ENCODE measurements around the gene DNER.
"Not testable (repeated sequence)": the region's sequence is repeated elsewhere in the genome, so short reads cannot be mapped to it uniquely, and the experiment has no call there.

The DNER gene

GRCh38 chr2:229728370-229728769, 14.0 kb upstream of the DNER start:
- no peaks in the 10 kb centered on the region for H3K9me3 ChIP-seq (ENCODE audit: insufficient read depth, low read length)
- H3K36me3 ChIP-seq (ENCODE audit: insufficient read depth, insufficient read length, low read length): no peaks in the 10 kb centered on the region
- no peak overlapping the region for H3K4me3 ChIP-seq (ENCODE audit: insufficient read length, low read depth)
- no peak for DNase-seq (ENCODE audit: low read depth, low spot score)
- H3K4me1 ChIP-seq (ENCODE audit: insufficient read depth, insufficient read length): peaks cover 5% of the 10 kb centered on the region
- H3K9ac ChIP-seq (ENCODE audit: insufficient read length, low read depth): no peak overlapping the region
- TF ChIP-seq ZNF274 (IDR thresholded peaks at IDR 0.05; ENCODE audit: low read depth, low read length) (no peak), YY1 (IDR thresholded peaks at IDR 0.05; ENCODE audit: insufficient read depth, insufficient read length) (no peak), SUZ12 (IDR thresholded peaks at IDR 0.05; ENCODE audit: extremely low read depth, insufficient read depth, insufficient read length) (no peak)
- no peaks in the 10 kb centered on the region for H3K27me3 ChIP-seq (ENCODE audit: insufficient read depth, insufficient read length)

GRCh38 chr2:229726643-229727042, 12.3 kb upstream of the DNER start:
- Histone ChIP-seq H3K9me3 (ENCODE audit: insufficient read depth, low read length) (no peaks in the 10 kb centered on the region), H3K4me3 (ENCODE audit: insufficient read length, low read depth) (no peak overlapping the region), H3K9ac (ENCODE audit: insufficient read length, low read depth) (no peak overlapping the region), H3K4me1 (ENCODE audit: insufficient read depth, insufficient read length) (no peaks in the 10 kb centered on the region), H3K27me3 (ENCODE audit: insufficient read depth, insufficient read length) (no peaks in the 10 kb centered on the region), H3K36me3 (ENCODE audit: insufficient read depth, insufficient read length, low read length) (no peaks in the 10 kb centered on the region)
- DNase-seq (ENCODE audit: low read depth, low spot score): no peak
- TF ChIP-seq SUZ12 (IDR thresholded peaks at IDR 0.05; ENCODE audit: extremely low read depth, insufficient read depth, insufficient read length): no peak
- no peak for TF ChIP-seq ZNF274 (IDR thresholded peaks at IDR 0.05; ENCODE audit: low read depth, low read length)
- TF ChIP-seq YY1 (IDR thresholded peaks at IDR 0.05; ENCODE audit: insufficient read depth, insufficient read length): no peak

DNA sequence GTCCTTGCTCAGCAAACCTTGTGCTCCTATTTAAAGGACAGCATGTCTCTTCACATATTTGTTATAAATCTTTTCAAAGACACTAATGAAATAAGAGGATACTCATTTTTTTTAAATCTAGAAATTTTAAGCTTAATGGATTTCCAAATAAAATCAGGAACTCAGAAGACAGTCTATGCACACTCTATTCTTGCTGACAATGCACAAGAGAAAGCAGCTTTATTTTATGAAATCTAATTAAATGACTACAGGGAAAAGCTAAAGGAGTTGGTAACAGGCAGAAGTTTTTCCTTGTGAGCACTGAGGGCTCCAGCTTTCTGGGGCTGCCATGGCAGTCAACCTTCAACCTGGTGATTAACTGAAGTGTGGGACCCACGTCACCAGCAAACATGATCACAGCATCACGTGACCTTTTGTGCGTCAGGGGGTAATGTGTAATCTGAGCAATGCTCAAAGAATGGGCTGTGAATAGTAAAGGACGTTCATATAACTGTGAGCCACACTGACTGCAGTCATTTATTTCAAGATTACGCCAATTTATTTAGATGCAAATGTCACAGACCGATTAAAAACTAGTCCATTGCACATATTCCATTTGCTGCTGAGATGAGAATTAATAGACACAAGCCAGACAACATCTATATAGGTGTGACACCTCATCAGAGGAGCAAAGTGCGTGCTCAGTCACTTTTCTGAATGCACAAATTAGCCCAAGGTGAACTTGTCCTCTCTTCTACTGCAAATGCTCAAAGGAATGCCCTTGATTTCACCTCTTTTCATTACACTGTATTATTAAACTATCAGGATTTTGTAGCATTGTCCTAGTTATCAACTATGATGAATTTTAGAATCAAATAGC, 11.6 kb upstream of the DNER start:
- DNase-seq (ENCODE audit: low read depth, low spot score): no peak
- H3K9me3 ChIP-seq (ENCODE audit: insufficient read depth, low read length): no peaks in the 10 kb centered on the region
- H3K27me3 ChIP-seq (ENCODE audit: insufficient read depth, insufficient read length): no peaks in the 10 kb centered on the region
- H3K9ac ChIP-seq (ENCODE audit: insufficient read length, low read depth): no peak overlapping the region
- H3K36me3 ChIP-seq (ENCODE audit: insufficient read depth, insufficient read length, low read length): no peaks in the 10 kb centered on the region
- no peak for TF ChIP-seq YY1 (IDR thresholded peaks at IDR 0.05; ENCODE audit: insufficient read depth, insufficient read length)
- no peak for TF ChIP-seq ZNF274 (IDR thresholded peaks at IDR 0.05; ENCODE audit: low read depth, low read length)
- TF ChIP-seq SUZ12 (IDR thresholded peaks at IDR 0.05; ENCODE audit: extremely low read depth, insufficient read depth, insufficient read length): no peak
- H3K4me3 ChIP-seq (ENCODE audit: insufficient read length, low read depth): no peak overlapping the region
- H3K4me1 ChIP-seq (ENCODE audit: insufficient read depth, insufficient read length): no peaks in the 10 kb centered on the region

- H3K9ac ChIP-seq (ENCODE audit: insufficient read length, low read depth); H3K27me3 ChIP-seq (ENCODE audit: insufficient read depth, insufficient read length); H3K9me3 ChIP-seq (ENCODE audit: insufficient read depth, low read length); H3K4me1 ChIP-seq (ENCODE audit: insufficient read depth, insufficient read length); H3K36me3 ChIP-seq (ENCODE audit: insufficient read depth, insufficient read length, low read length); DNase-seq (ENCODE audit: low read depth, low spot score); H3K4me3 ChIP-seq (ENCODE audit: insufficient read length, low read depth): not testable (repeated sequence)
Observed at GRCh38 chr2:229723192-229723591, 8.8 kb upstream of the DNER start.

DNA sequence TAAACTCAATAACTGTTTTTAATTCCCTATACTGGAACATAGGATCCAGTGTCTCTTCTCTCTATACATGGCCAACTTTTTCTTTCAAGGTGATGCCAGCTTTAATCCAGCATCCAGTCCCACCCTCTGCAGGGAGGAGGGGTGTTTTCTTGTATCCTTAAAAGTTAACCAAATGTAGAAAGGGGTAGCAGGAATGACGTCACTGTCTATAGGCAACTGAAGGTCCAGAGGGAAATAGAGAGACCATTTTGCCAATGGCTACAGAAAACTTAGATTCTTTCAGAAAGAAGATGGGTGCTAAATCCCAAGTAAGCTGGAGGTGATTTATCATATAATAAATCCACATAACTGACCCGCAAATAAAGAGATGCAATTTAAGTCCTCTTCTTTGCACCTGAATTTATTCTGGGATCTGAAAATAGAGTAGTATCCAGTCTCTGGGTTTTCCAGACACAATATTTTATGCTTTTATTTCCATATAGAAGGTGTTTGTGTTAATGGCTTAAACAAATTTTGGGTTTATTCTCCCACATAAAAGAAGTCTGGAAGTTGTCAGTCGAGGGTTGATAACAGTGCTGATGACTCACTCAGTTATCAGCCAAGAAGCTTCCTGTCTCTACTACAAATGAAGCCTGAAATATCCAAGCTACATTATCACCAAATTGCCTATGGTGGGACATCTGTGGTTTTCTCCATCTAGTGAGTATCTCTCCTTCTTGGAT, 5.7 kb upstream of the DNER start:
- no peaks in the 10 kb centered on the region for H3K4me1 ChIP-seq (ENCODE audit: insufficient read depth, insufficient read length)
- DNase-seq (ENCODE audit: low read depth, low spot score): no peak
- no peak overlapping the region for H3K9ac ChIP-seq (ENCODE audit: insufficient read length, low read depth)
- TF ChIP-seq SUZ12 (IDR thresholded peaks at IDR 0.05; ENCODE audit: extremely low read depth, insufficient read depth, insufficient read length): no peak
- TF ChIP-seq YY1 (IDR thresholded peaks at IDR 0.05; ENCODE audit: insufficient read depth, insufficient read length): no peak
- TF ChIP-seq ZNF274 (IDR thresholded peaks at IDR 0.05; ENCODE audit: low read depth, low read length): no peak
- no peak overlapping the region for H3K4me3 ChIP-seq (ENCODE audit: insufficient read length, low read depth)
- H3K36me3 ChIP-seq (ENCODE audit: insufficient read depth, insufficient read length, low read length): no peaks in the 10 kb centered on the region
- no peaks in the 10 kb centered on the region for H3K9me3 ChIP-seq (ENCODE audit: insufficient read depth, low read length)
- H3K27me3 ChIP-seq (ENCODE audit: insufficient read depth, insufficient read length): peaks cover 31% of the 10 kb centered on the region

- H3K9me3 ChIP-seq (ENCODE audit: insufficient read depth, low read length): no peaks in the 10 kb centered on the region
- no peak for TF ChIP-seq SUZ12 (IDR thresholded peaks at IDR 0.05; ENCODE audit: extremely low read depth, insufficient read depth, insufficient read length)
- TF ChIP-seq ZNF274 (IDR thresholded peaks at IDR 0.05; ENCODE audit: low read depth, low read length): no peak
- no peak for TF ChIP-seq YY1 (IDR thresholded peaks at IDR 0.05; ENCODE audit: insufficient read depth, insufficient read length)
- no peak overlapping the region for H3K9ac ChIP-seq (ENCODE audit: insufficient read length, low read depth)
- peaks cover 43% of the 10 kb centered on the region for H3K27me3 ChIP-seq (ENCODE audit: insufficient read depth, insufficient read length)
- H3K4me1 ChIP-seq (ENCODE audit: insufficient read depth, insufficient read length): peaks cover 4% of the 10 kb centered on the region
- H3K36me3 ChIP-seq (ENCODE audit: insufficient read depth, insufficient read length, low read length): no peaks in the 10 kb centered on the region
- DNase-seq (ENCODE audit: low read depth, low spot score): no peak
- no peak overlapping the region for H3K4me3 ChIP-seq (ENCODE audit: insufficient read length, low read depth)
Observed at GRCh38 chr2:229718057-229718456, 3.7 kb upstream of the DNER start.

DNA sequence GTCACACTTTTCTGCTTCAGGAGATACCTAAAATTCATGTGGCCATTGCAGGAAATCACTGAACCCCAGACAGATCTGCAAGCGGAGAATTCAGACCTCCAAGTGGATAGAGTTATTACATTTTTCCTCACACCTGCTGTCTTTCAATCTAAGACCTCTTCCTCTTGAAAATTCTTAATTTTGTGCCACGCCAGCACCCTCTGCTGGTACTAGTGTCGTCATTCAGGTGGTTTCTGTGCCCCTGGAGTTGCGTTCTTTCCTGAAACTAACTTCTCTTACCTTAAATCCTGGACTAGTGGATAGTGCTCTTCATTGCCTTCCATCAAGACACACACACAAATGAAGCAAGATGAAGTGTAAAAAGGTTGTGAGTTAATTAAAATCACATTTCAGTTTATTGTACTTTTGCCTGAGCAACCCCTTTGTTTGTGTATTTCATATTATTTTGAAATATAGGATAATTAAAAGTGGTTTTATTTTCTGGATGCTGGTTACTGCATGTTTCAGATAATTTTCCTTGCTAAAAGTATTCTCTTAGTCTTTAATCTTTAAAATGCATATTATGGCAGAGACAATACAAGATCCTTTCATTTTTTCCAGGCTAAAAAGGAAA, 1.6 kb upstream of the DNER start:
- TF ChIP-seq ZNF274 (IDR thresholded peaks at IDR 0.05; ENCODE audit: low read depth, low read length): no peak
- TF ChIP-seq YY1 (IDR thresholded peaks at IDR 0.05; ENCODE audit: insufficient read depth, insufficient read length): no peak
- no peak for TF ChIP-seq SUZ12 (IDR thresholded peaks at IDR 0.05; ENCODE audit: extremely low read depth, insufficient read depth, insufficient read length)
- H3K36me3 ChIP-seq (ENCODE audit: insufficient read depth, insufficient read length, low read length): no peaks in the 10 kb centered on the region
- peaks cover 4% of the 10 kb centered on the region for H3K4me1 ChIP-seq (ENCODE audit: insufficient read depth, insufficient read length)
- H3K9me3 ChIP-seq (ENCODE audit: insufficient read depth, low read length): no peaks in the 10 kb centered on the region
- H3K9ac ChIP-seq (ENCODE audit: insufficient read length, low read depth): no peak overlapping the region
- H3K27me3 ChIP-seq (ENCODE audit: insufficient read depth, insufficient read length): peaks cover 63% of the 10 kb centered on the region
- DNase-seq (ENCODE audit: low read depth, low spot score): no peak
- no peak overlapping the region for H3K4me3 ChIP-seq (ENCODE audit: insufficient read length, low read depth)
